GM19463 (cell line): Measurements from ENCODE around the gene UMODL1.
"Not testable (repeated sequence)": the region's sequence is repeated elsewhere in the genome, so short reads cannot be mapped to it uniquely, and the experiment has no call there.

Experiments used
- ATAC-seq: cut with Tn5 transposase; IDR thresholded peaks from one replicate; pipeline ENCODE4 v1.9.1; 2021; ENCODE audit warnings: mild to moderate bottlenecking, moderate library complexity; ENCODE audit not compliant: unreplicated experiment

Gene UMODL1

GRCh38 chr21:42160765-42161164, 89.6 kb downstream of the UMODL1 start:
- ATAC-seq = no peak

GRCh38 chr21:42161401-42161955, 90.4 kb downstream of the UMODL1 start:
- no peak for ATAC-seq

- ATAC-seq = no peak
Measured at GRCh38 chr21:42161956-42162681, 91.0 kb downstream of the UMODL1 start.

- no peak for ATAC-seq
Measured at GRCh38 chr21:42162831-42163510, 91.9 kb downstream of the UMODL1 start.

- ATAC-seq = no peak
Measured at GRCh38 chr21:42163511-42163863, 92.4 kb downstream of the UMODL1 start.

- peak; percentile 51 for ATAC-seq
Measured at GRCh38 chr21:42164064-42164789, 93.1 kb downstream of the UMODL1 start.

GRCh38 chr21:42164818-42165217, 93.7 kb downstream of the UMODL1 start:
- ATAC-seq = no peak

GRCh38 chr21:42165901-42166300, 94.8 kb downstream of the UMODL1 start:
- ATAC-seq = no peak

GRCh38 chr21:42169758-42170157, 98.6 kb downstream of the UMODL1 start:
- no peak for ATAC-seq

GRCh38 chr21:42171091-42172053, 100.3 kb downstream of the UMODL1 start:
- ATAC-seq = no peak

GRCh38 chr21:42172596-42173483, 101.7 kb downstream of the UMODL1 start:
- ATAC-seq = no peak

GRCh38 chr21:42174173-42174572, 103.1 kb downstream of the UMODL1 start:
- ATAC-seq = no peak

GRCh38 chr21:42175110-42175710, 104.1 kb downstream of the UMODL1 start:
- ATAC-seq = no peak

- ATAC-seq = no peak
Measured at GRCh38 chr21:42176859-42177258, 105.7 kb downstream of the UMODL1 start.

- ATAC-seq = no peak
Measured at GRCh38 chr21:42179316-42179715, 108.2 kb downstream of the UMODL1 start.

- ATAC-seq = not testable (repeated sequence)
Measured at GRCh38 chr21:42180001-42180400, 108.9 kb downstream of the UMODL1 start.

- no peak for ATAC-seq
Measured at GRCh38 chr21:42182713-42183371, 111.7 kb downstream of the UMODL1 start.
